ENCODE results near the gene DNAAF8.

The DNAAF8 gene

DNA sequence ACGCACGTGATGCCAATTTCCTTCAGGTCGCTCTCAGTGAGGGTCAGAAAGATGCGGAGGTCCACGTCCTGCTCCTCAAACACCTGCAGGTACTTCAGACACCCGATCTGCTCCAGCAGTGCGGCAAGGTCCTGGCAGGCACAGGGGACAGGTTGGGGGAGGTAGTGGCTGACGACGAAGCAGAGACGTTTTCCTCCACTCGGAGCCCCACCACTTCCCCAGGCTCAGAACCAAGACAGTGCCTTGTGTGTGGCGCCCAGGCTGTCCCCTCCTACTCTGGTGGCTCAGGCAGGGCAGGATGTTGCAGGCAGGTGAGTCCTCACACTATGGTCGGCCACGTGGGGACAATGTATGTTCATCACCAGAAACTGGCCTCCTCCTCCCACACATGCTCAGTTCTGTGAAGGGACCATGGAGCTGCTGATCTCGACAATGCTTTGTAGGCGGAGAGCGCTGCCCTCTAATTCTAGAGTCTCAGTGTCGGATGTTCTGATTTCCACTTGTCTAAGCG is 35.2 kb upstream of the DNAAF8 start:
- Histone ChIP-seq H2AFZ (ENCODE audit: low read length) (no peak overlapping the region), H3K27me3 (replicated peaks; ENCODE audit: insufficient read depth, low read length) (no peaks in the 10 kb centered on the region), H3K79me2 (ENCODE audit: low read length) (peaks cover 20% of the 10 kb centered on the region), H3K9me3 (replicated peaks; ENCODE audit: insufficient read depth, low read length) (no peaks in the 10 kb centered on the region), H3K9ac (ENCODE audit: low read length) (no peak overlapping the region), H3K4me3 (ENCODE audit: low read length) (no peak overlapping the region), H3K4me2 (ENCODE audit: low read depth, low read length) (no peak overlapping the region), H3K4me1 (ENCODE audit: low read length) (no peaks in the 10 kb centered on the region), H3K36me3 (replicated peaks; ENCODE audit: insufficient read depth, low read length) (no peaks in the 10 kb centered on the region), H4K20me1 (ENCODE audit: insufficient read depth, low read length) (no peaks in the 10 kb centered on the region), H3K9me2 (replicated peaks; ENCODE audit: insufficient read depth, low read length) (no peaks in the 10 kb centered on the region), H3K27ac (ENCODE audit: low read length) (no peak overlapping the region), H3F3A (ENCODE audit: insufficient read depth, low read length) (no peaks in the 10 kb centered on the region)
- no peak for DNase-seq
- TF ChIP-seq EZH2 (optimal IDR thresholded peaks at IDR 0.05; ENCODE audit: low read depth, low read length): no peak
- TF ChIP-seq CTCF (IDR thresholded peaks at IDR 0.05; ENCODE audit: low read length): no peak
- no peak for TF ChIP-seq EZH2phosphoT487 (IDR thresholded peaks at IDR 0.05; ENCODE audit: low read length)

DNA sequence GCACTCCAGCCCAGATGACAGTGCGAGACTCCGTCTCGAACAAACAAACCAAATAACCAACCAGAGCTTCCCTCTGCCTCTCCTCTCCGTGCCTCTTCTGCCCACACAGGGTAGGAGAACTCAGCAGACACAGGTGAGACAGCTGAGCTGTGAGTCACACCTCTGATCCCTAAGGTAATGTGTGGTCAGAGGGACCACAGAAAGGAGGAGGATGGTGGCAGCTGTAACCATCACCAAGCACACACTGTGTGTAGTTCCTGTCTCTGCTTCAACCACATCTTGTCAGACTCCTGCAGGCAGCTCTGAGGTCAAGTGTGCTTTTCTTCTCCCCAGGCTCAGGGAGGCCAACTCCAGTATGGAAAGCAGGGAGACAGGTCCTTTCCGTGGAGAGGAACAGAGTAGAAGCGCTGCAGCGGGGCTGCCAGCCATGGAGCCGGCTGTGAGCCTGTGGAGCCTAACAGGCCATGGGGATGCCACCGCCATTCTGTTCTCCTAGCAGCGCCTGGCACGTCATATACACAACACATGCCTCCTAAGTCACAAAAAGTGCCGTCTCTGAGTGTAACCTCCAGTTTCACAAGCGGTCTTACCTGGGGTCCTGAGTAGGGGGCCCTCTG is 33.8 kb upstream of the DNAAF8 start:
- no peaks in the 10 kb centered on the region for H3K36me3 ChIP-seq (replicated peaks; ENCODE audit: insufficient read depth, low read length)
- H3K4me2 ChIP-seq (ENCODE audit: low read depth, low read length): no peak overlapping the region
- no peak for DNase-seq
- no peaks in the 10 kb centered on the region for H3F3A ChIP-seq (ENCODE audit: insufficient read depth, low read length)
- H3K4me1 ChIP-seq (ENCODE audit: low read length): no peaks in the 10 kb centered on the region
- no peaks in the 10 kb centered on the region for H3K27me3 ChIP-seq (replicated peaks; ENCODE audit: insufficient read depth, low read length)
- H2AFZ ChIP-seq (ENCODE audit: low read length): no peak overlapping the region
- H3K9me3 ChIP-seq (replicated peaks; ENCODE audit: insufficient read depth, low read length): no peaks in the 10 kb centered on the region
- no peak overlapping the region for H3K27ac ChIP-seq (ENCODE audit: low read length)
- H3K4me3 ChIP-seq (ENCODE audit: low read length): no peak overlapping the region
- H3K9ac ChIP-seq (ENCODE audit: low read length): no peak overlapping the region
- no peaks in the 10 kb centered on the region for H3K9me2 ChIP-seq (replicated peaks; ENCODE audit: insufficient read depth, low read length)
- no peak for TF ChIP-seq CTCF (IDR thresholded peaks at IDR 0.05; ENCODE audit: low read length)
- no peak for TF ChIP-seq EZH2 (optimal IDR thresholded peaks at IDR 0.05; ENCODE audit: low read depth, low read length)
- no peak for TF ChIP-seq EZH2phosphoT487 (IDR thresholded peaks at IDR 0.05; ENCODE audit: low read length)
- no peaks in the 10 kb centered on the region for H4K20me1 ChIP-seq (ENCODE audit: insufficient read depth, low read length)
- H3K79me2 ChIP-seq (ENCODE audit: low read length): peaks cover 6% of the 10 kb centered on the region

- no peaks in the 10 kb centered on the region for H3F3A ChIP-seq (ENCODE audit: insufficient read depth, low read length)
- DNase-seq: no peak
- no peaks in the 10 kb centered on the region for H4K20me1 ChIP-seq (ENCODE audit: insufficient read depth, low read length)
- TF ChIP-seq EZH2 (optimal IDR thresholded peaks at IDR 0.05; ENCODE audit: low read depth, low read length): no peak
- TF ChIP-seq CTCF (IDR thresholded peaks at IDR 0.05; ENCODE audit: low read length): no peak
- no peak for TF ChIP-seq EZH2phosphoT487 (IDR thresholded peaks at IDR 0.05; ENCODE audit: low read length)
- H2AFZ ChIP-seq (ENCODE audit: low read length): no peak overlapping the region
- no peaks in the 10 kb centered on the region for H3K9me3 ChIP-seq (replicated peaks; ENCODE audit: insufficient read depth, low read length)
- no peaks in the 10 kb centered on the region for H3K36me3 ChIP-seq (replicated peaks; ENCODE audit: insufficient read depth, low read length)
- no peak overlapping the region for H3K4me3 ChIP-seq (ENCODE audit: low read length)
- H3K4me2 ChIP-seq (ENCODE audit: low read depth, low read length): no peak overlapping the region
- no peaks in the 10 kb centered on the region for H3K27me3 ChIP-seq (replicated peaks; ENCODE audit: insufficient read depth, low read length)
- H3K4me1 ChIP-seq (ENCODE audit: low read length): no peaks in the 10 kb centered on the region
- H3K9me2 ChIP-seq (replicated peaks; ENCODE audit: insufficient read depth, low read length): no peaks in the 10 kb centered on the region
- H3K27ac ChIP-seq (ENCODE audit: low read length): no peak overlapping the region
- no peak overlapping the region for H3K9ac ChIP-seq (ENCODE audit: low read length)
- H3K79me2 ChIP-seq (ENCODE audit: low read length): no peaks in the 10 kb centered on the region
Observed at GRCh38 chr16:4700997-4701743, 33.2 kb upstream of the DNAAF8 start.

Measured in MM.1S (cell line).